ENCODE measurements around the gene PRDM16.
A peak's percentile ranks its signal among the peaks of the same experiment; 100 is the strongest.

Gene PRDM16

GRCh38 chr1:3314491-3315381 lies 245.7 kb downstream of the PRDM16 start:
- DNase-seq, result no peak

DNA sequence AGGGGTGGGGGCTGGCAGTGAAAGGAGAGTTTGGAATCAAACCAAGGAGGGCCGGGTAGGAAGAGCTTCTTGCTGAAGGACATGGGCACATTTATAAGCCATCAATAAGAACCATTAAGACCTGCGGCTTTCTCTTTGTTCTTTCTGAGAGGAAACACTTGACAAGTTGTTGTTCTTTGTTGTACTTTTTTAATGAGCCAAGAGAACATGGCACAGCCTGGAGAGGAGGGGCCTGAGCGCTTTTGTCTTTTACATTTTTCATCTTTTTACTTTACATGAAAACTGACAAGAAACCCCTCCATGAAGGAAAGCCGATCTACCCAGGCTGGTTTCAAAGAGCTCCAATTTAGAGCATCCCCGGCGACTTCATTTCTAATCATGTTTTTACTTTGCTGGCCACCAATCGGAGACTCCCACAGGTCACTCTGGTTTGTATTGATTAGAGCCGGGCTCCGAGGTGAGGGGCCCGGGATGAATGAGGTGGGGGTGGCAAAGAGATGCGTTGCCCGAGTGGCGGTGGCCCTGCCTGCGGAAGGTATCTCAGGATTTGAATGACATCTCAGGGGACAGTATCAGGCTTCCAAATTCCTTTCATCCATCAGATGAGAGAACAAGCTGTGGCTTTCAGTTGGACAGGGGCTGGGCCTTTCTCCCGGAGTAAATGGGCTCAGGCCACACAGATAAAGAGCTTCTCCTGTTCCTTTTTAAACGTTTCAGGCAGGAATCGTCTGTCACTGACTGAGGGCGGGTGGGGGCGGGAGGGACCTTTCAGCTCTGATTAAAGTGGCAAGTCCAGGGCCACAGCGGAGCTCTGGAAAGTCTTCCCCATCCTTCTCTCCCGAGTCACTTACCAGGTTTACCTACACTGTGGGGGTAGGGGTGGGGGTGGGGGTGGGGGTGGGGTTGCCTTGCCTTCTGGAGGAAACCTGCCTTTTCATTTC lies 246.7 kb downstream of the PRDM16 start:
- no peak for DNase-seq

- peak; percentile 2 for DNase-seq
Observed at GRCh38 chr1:3316340-3316943, 247.4 kb downstream of the PRDM16 start.

- no peak for DNase-seq
Observed at GRCh38 chr1:3317456-3317855, 248.5 kb downstream of the PRDM16 start.

DNA sequence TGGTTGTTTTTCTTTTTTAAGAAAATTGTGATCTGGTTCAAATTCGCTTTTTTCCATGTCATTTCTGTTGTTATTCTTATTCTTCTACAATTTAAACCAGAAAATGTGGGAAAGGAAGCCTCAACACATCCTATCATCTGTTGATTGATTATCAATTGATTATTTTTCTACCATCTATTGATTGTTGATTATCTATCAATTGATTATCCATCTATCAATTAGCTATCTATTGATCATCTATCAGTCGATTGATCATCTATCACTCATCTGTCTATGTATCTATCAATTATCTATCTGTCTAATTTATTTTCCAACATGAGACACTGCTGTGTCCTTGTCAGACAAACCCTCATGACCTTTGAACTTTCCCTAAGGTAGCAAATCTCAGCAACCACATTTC lies 249.3 kb downstream of the PRDM16 start:
- DNase-seq, result no peak

GRCh38 chr1:3319874-3320245 lies 250.9 kb downstream of the PRDM16 start:
- DNase-seq, result no peak

- no peak for DNase-seq
Observed at GRCh38 chr1:3320246-3321152, 251.5 kb downstream of the PRDM16 start.

DNA sequence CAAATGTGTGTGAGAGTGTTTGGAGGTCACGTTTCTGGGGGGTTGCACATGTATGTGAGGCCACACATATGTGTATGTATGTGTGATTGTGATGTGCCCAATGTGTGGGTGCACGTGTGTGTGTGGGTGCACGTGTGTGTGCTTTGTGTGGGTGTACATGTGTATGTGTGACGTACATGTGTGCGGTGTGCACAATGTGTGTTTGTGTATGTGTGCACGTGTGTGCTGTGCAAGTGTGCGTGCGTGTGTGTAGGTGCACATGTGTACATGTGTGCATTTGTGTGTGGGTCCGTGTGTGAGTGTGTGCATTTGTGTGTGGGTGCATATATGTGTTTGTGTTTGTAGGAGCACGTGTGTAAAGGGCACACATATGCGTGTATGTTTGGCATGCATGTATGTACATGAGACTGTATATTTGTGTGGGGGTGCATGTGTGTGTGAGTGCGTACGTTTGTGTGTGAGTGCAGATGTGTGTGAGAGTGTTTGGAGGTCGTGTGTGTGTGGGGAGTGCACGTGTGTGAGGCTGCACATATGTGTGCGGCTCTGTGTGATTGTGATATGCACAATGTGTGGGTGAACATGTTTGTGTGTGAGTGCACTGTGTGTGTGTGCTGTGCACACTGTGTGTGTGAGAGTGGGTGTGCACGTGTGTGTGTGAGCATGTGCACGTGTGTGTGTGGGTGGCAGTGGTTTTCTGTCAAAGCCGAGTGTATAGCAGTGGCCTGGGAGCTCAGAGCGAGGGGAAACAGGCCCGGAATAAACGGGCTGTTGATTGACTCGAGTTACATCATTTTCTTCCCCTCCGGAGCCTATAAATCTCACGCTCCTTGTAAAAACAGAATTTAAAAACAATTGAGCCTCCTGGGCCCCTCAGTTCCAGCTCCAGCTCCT lies 252.8 kb downstream of the PRDM16 start:
- no peak for DNase-seq

- no peak for DNase-seq
Observed at GRCh38 chr1:3322450-3323020, 253.5 kb downstream of the PRDM16 start.

DNA sequence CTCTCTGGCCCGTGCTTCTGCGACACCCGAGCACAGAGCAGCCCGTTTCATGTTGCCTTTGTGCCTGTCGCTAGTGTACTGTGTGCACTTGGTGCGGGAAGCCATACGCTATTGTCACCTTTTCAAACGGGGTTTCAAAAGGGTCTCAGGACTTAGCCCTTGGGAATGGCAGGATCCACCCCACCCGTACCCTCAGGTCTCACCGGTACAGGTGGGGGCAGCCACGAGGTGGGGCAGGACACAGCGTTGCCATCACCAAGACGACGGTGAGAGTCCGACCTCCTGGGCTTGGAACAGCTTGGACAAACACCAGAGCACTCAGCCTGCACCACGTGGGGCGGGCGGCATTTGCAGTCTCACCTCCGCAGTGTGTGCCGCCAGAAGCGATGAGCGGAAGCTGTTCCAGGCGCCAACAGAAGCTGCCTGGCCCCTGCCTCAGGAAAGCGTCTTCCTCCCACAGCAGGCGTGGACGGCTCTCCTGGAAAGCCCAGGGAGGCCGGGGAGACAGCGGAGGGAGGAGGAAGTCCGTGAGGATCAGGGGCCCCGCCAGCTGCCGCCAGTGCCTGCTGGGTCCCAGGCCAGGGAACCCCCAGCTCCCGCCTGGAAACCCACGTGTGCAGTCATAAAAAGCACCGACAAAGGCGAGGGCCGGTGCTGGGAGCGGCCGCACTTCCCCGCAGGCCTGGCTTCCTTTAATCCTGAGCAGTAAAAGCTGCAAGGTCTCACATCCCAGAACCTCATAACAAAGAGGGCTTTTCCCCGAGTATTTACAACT lies 254.2 kb downstream of the PRDM16 start:
- DNase-seq, result no peak

GRCh38 chr1:3323796-3324703 lies 255.0 kb downstream of the PRDM16 start:
- DNase-seq, result no peak

- no peak for DNase-seq
Observed at GRCh38 chr1:3324704-3325535, 255.9 kb downstream of the PRDM16 start.

GRCh38 chr1:3326516-3327388 lies 257.7 kb downstream of the PRDM16 start:
- DNase-seq, result no peak

GRCh38 chr1:3327389-3327702 lies 258.3 kb downstream of the PRDM16 start:
- DNase-seq, result no peak

DNA sequence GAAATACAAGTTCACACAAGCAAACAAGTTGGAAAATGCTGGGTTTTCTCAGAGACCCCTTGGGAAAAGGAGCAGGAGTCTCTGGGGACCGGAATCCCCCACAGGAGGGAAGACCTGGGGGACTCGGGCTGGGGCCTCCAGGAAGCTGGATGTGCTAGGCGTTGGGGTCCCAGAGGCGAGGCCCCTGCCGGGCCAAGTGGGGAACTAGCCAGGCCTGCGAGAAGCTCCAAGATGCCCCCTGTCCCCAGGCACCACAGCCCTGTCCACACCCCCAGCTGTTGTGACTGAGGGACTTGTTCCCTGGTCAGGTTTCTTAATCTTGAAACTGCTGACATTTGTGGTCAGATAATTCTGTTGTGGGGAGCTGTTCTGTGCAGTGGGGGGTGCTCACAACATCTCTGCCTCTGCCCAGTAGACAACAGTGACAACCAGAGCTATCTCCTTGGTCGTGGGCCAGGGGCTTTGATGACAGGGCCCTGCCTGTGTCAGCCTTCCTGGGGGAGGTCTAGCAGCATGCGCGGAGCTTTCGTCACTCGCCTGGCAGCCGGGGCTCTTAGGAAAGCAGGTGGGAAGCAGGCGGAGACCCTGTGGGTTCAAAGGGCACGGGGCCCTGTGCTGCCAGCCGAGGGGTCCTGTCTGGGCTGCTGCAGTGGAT lies 259.1 kb downstream of the PRDM16 start:
- DNase-seq, result no peak

DNA sequence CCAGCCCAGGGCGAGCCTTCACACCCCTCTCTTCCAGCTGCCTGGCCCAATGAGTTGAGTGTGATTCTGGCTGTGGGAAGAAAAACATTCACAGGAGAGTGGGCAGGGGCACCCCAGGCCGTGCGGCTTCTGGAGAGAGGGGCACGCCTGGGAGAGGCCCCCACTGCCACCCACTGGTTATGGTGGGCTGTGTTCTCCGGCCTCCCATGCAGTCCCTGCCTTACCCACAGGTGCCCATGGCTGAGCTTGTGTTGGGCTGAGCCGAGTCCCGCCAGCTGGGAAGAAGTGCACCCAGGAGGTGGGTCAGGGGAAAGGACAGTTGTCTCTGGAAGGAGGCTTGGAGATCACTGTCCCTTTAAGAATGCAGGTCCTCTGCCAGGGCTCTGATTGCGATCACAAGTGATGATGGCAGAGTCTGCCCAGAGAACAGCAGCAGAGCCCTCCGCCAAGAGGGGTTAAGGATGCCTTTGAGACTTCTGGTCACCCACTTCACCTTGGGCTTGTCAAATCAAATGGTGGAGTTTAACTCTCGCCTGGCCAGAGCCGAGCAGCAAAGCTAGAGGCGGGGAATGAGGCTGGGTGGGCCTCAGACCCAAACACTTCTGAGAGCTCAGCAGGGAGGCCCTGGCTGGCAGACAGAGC lies 260.8 kb downstream of the PRDM16 start:
- no peak for DNase-seq

Data from activated naive CD4-positive, alpha-beta T cell treated with Interleukin-2 at 50 U/mL for 16 hours (primary cell).